ENCODE measurements around the gene SLC35F3. TPM values are rescaled to one million over a fixed set of nuclear protein-coding genes. Genes with fewer than 3 reads are reported as not detected.

The SLC35F3 gene
- total RNA-seq, 6 experiments from 2014 or later: 0.26 to 0.58 (median 0.46) TPM

GRCh38 chr1:234276151-234276788 lies 371.8 kb downstream of the SLC35F3 start:
- no peaks in the 10 kb centered on the region for H3K36me3 Mint-ChIP-seq (ENCODE audit: low read depth)
- H3K27me3 Mint-ChIP-seq (ENCODE audit: insufficient read depth): peaks cover 10% of the 10 kb centered on the region
- no peak overlapping the region for H3K4me3 Mint-ChIP-seq
- TF ChIP-seq, protein P1, sequence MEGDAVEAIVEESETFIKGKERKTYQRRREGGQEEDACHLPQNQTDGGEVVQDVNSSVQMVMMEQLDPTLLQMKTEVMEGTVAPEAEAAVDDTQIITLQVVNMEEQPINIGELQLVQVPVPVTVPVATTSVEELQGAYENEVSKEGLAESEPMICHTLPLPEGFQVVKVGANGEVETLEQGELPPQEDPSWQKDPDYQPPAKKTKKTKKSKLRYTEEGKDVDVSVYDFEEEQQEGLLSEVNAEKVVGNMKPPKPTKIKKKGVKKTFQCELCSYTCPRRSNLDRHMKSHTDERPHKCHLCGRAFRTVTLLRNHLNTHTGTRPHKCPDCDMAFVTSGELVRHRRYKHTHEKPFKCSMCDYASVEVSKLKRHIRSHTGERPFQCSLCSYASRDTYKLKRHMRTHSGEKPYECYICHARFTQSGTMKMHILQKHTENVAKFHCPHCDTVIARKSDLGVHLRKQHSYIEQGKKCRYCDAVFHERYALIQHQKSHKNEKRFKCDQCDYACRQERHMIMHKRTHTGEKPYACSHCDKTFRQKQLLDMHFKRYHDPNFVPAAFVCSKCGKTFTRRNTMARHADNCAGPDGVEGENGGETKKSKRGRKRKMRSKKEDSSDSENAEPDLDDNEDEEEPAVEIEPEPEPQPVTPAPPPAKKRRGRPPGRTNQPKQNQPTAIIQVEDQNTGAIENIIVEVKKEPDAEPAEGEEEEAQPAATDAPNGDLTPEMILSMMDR (IDR thresholded peaks at IDR 0.05): no peak
- DNase-seq: no peak
- H3K4me1 Mint-ChIP-seq (ENCODE audit: low read depth): no peaks in the 10 kb centered on the region
- peaks cover 19% of the 10 kb centered on the region for H3K9me3 Mint-ChIP-seq
- no peak overlapping the region for H3K27ac Mint-ChIP-seq

GRCh38 chr1:234277161-234277868 lies 372.8 kb downstream of the SLC35F3 start:
- Mint-ChIP-seq H3K4me1 (ENCODE audit: low read depth) (no peaks in the 10 kb centered on the region), H3K4me3 (no peak overlapping the region), H3K36me3 (ENCODE audit: low read depth) (no peaks in the 10 kb centered on the region), H3K9me3 (peaks cover 19% of the 10 kb centered on the region), H3K27me3 (ENCODE audit: insufficient read depth) (peaks cover 10% of the 10 kb centered on the region), H3K27ac (no peak overlapping the region)
- DNase-seq: no peak
- TF ChIP-seq, protein P1 (IDR thresholded peaks at IDR 0.05): no peak

GRCh38 chr1:234279021-234279420 lies 374.5 kb downstream of the SLC35F3 start:
- DNase-seq: no peak
- H3K36me3 Mint-ChIP-seq (ENCODE audit: low read depth): no peaks in the 10 kb centered on the region
- H3K27ac Mint-ChIP-seq: no peak overlapping the region
- peaks cover 12% of the 10 kb centered on the region for H3K9me3 Mint-ChIP-seq
- H3K27me3 Mint-ChIP-seq (ENCODE audit: insufficient read depth): peaks cover 5% of the 10 kb centered on the region
- TF ChIP-seq, protein P1 (IDR thresholded peaks at IDR 0.05): no peak
- H3K4me1 Mint-ChIP-seq (ENCODE audit: low read depth): no peaks in the 10 kb centered on the region
- H3K4me3 Mint-ChIP-seq: no peak overlapping the region

GRCh38 chr1:234280500-234280899 lies 376.0 kb downstream of the SLC35F3 start:
- Mint-ChIP-seq H3K27me3 (ENCODE audit: insufficient read depth) (peaks cover 5% of the 10 kb centered on the region), H3K4me3 (no peak overlapping the region), H3K4me1 (ENCODE audit: low read depth) (no peaks in the 10 kb centered on the region), H3K9me3 (peaks cover 9% of the 10 kb centered on the region; the same call in 1 of the 2 replicates), H3K27ac (no peak overlapping the region), H3K36me3 (ENCODE audit: low read depth) (no peaks in the 10 kb centered on the region)
- TF ChIP-seq, protein P1 (IDR thresholded peaks at IDR 0.05): no peak
- DNase-seq: no peak

GRCh38 chr1:234281826-234282489 lies 377.5 kb downstream of the SLC35F3 start:
- Mint-ChIP-seq H3K27me3 (ENCODE audit: insufficient read depth) (peaks cover 5% of the 10 kb centered on the region), H3K4me1 (ENCODE audit: low read depth) (no peaks in the 10 kb centered on the region), H3K36me3 (ENCODE audit: low read depth) (no peaks in the 10 kb centered on the region), H3K4me3 (no peak overlapping the region), H3K27ac (no peak overlapping the region), H3K9me3 (peaks cover 9% of the 10 kb centered on the region; the same call in 1 of the 2 replicates)
- TF ChIP-seq, protein P1 (IDR thresholded peaks at IDR 0.05): no peak
- DNase-seq: no peak
